ENCODE results near the gene CACHD1. TPM values are rescaled to one million over a fixed set of nuclear protein-coding genes. Genes with fewer than 3 reads are reported as not detected.

The CACHD1 gene
- total and polyA plus RNA-seq, 4 donors = 4.7 to 49.6 (median 12.5) TPM

DNA sequence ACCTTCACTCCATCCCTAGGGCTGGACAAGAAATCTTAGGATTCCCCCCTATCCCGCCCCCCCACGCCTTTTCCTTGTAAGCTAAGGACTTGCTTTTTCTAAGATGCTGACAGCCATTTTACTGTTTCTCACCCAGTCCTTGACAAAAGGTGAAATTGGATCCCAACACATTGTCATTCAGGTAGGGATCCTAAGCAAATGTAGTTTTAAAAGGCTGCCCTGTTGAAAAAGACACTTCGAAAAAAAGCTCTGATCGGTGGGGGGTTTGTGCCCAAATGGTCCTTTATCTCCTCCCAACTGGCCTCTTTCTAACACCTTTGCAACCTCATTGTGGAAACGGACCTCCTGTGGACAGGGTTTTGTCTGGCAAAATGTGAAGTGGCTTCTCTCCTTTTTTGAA, 2.9 kb downstream of the CACHD1 start:
- ATAC-seq (ENCODE audit: insufficient read depth, low FRiP score) = no peak
- 77 to 91% methylated on average over 5 of the region's 5 CpGs for WGBS, 2 donors

DNA sequence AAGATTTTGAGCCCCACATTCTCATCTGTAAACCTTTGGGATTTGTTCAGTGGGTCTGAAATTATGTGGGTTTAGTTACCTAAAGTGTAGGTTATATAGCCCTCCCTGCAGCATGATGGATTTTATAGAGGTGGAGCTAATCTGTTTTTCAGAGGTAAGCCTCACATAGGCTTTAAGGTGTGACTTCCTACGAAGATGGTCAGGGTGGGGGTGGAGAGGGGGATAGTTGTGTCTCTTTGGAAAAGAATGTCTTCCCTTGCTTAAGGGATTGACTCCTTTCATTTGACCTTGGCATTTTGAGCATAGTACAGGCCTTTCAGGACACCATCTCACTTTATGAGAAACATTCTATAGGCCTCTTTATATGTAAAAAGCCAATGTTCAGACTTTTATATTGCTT, 3.4 kb downstream of the CACHD1 start:
- H3K9me3 ChIP-seq (ENCODE audit: control insufficient read depth in 4 of 4, insufficient read depth in 3 of 4, low read length in 3 of 4) = no peaks in the 10 kb centered on the region
- H3K27me3 ChIP-seq (ENCODE audit: control insufficient read depth in 3 of 3, insufficient read depth in 3 of 3, low read length in 2 of 3) = peaks cover 0 to 5% (median 0%) of the 10 kb centered on the region in 3 donors
- peaks cover 9 to 56% (median 25%) of the 10 kb centered on the region in 5 donors for H3K4me1 ChIP-seq (ENCODE audit: control insufficient read depth in 5 of 5, insufficient read depth in 5 of 5, low read length in 5 of 5)
- no peak overlapping the region for H3K27ac ChIP-seq (ENCODE audit: low read depth in 1 of 2, low read length in 1 of 2)
- no peaks in the 10 kb centered on the region for H3K36me3 ChIP-seq (ENCODE audit: control insufficient read depth in 4 of 4, insufficient read depth in 4 of 4, low read length in 4 of 4)
- H3K4me3 ChIP-seq = no peak overlapping the region
- no peak overlapping the region for H3K9ac ChIP-seq (ENCODE audit: insufficient read depth in 1 of 2, low read length in 2 of 2)
- no peak for ATAC-seq (ENCODE audit: insufficient read depth, low FRiP score)
- DNase-seq = no peak
- 72 to 86% methylated on average over 1 of the region's 1 CpG for whole genome bisulfite sequencing, 2 donors
- TF ChIP-seq, protein P1, sequence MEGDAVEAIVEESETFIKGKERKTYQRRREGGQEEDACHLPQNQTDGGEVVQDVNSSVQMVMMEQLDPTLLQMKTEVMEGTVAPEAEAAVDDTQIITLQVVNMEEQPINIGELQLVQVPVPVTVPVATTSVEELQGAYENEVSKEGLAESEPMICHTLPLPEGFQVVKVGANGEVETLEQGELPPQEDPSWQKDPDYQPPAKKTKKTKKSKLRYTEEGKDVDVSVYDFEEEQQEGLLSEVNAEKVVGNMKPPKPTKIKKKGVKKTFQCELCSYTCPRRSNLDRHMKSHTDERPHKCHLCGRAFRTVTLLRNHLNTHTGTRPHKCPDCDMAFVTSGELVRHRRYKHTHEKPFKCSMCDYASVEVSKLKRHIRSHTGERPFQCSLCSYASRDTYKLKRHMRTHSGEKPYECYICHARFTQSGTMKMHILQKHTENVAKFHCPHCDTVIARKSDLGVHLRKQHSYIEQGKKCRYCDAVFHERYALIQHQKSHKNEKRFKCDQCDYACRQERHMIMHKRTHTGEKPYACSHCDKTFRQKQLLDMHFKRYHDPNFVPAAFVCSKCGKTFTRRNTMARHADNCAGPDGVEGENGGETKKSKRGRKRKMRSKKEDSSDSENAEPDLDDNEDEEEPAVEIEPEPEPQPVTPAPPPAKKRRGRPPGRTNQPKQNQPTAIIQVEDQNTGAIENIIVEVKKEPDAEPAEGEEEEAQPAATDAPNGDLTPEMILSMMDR (IDR thresholded peaks at IDR 0.05; ENCODE audit: control extremely low read depth, extremely low read depth) = no peak

More for the DNA sequence above, 2.9 kb downstream of the CACHD1 start:
- H3K9me3 ChIP-seq (ENCODE audit: control insufficient read depth in 4 of 4, insufficient read depth in 3 of 4, low read length in 3 of 4) = no peaks in the 10 kb centered on the region
- peaks cover 0 to 5% (median 0%) of the 10 kb centered on the region in 3 donors for H3K27me3 ChIP-seq (ENCODE audit: control insufficient read depth in 3 of 3, insufficient read depth in 3 of 3, low read length in 2 of 3)
- TF ChIP-seq, protein P1 (IDR thresholded peaks at IDR 0.05; ENCODE audit: control extremely low read depth, extremely low read depth) = no peak
- H3K4me1 ChIP-seq (ENCODE audit: control insufficient read depth in 5 of 5, insufficient read depth in 5 of 5, low read length in 5 of 5) = peaks cover 9 to 53% (median 25%) of the 10 kb centered on the region in 5 donors
- no peak overlapping the region for H3K27ac ChIP-seq (ENCODE audit: low read depth in 1 of 2, low read length in 1 of 2)
- no peak overlapping the region for H3K9ac ChIP-seq (ENCODE audit: insufficient read depth in 1 of 2, low read length in 2 of 2)
- DNase-seq = no peak
- no peak overlapping the region for H3K4me3 ChIP-seq
- no peaks in the 10 kb centered on the region for H3K36me3 ChIP-seq (ENCODE audit: control insufficient read depth in 4 of 4, insufficient read depth in 4 of 4, low read length in 4 of 4)

DNA sequence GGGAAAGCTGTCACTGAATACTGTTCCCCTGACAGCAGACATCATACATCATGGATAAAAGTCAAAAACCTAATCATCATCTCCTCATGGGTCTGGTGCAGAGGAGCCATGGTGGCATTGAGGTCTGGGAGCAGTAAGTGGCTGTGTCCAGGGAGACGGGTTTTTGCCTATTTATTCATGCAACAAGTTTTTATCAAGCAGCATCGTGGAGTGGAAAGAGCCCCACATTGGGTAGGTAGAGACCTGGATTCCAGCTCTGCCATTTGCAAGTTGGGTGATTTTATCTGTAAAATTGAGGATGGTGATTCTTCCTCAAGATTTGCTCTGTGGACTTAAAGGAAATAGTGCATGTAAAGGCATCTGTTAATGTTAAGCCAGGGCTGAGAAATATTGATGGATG, 4.2 kb downstream of the CACHD1 start:
- no peak overlapping the region for H3K9ac ChIP-seq (ENCODE audit: insufficient read depth in 1 of 2, low read length in 2 of 2)
- DNase-seq = no peak
- no peaks in the 10 kb centered on the region for H3K36me3 ChIP-seq (ENCODE audit: control insufficient read depth in 4 of 4, insufficient read depth in 4 of 4, low read length in 4 of 4)
- peaks cover 11 to 64% (median 26%) of the 10 kb centered on the region in 5 donors for H3K4me1 ChIP-seq (ENCODE audit: control insufficient read depth in 5 of 5, insufficient read depth in 5 of 5, low read length in 5 of 5)
- WGBS, 2 donors = 72 to 90% methylated on average over 2 of the region's 2 CpGs
- no peak for ATAC-seq (ENCODE audit: insufficient read depth, low FRiP score)
- peaks cover 0 to 2% (median 0%) of the 10 kb centered on the region in 3 donors for H3K27me3 ChIP-seq (ENCODE audit: control insufficient read depth in 3 of 3, insufficient read depth in 3 of 3, low read length in 2 of 3)
- no peak overlapping the region for H3K27ac ChIP-seq (ENCODE audit: low read depth in 1 of 2, low read length in 1 of 2)
- TF ChIP-seq, protein P1 (IDR thresholded peaks at IDR 0.05; ENCODE audit: control extremely low read depth, extremely low read depth) = no peak
- no peaks in the 10 kb centered on the region for H3K9me3 ChIP-seq (ENCODE audit: control insufficient read depth in 4 of 4, insufficient read depth in 3 of 4, low read length in 3 of 4)
- H3K4me3 ChIP-seq = no peak overlapping the region

All from lung (tissue), 12 donors.